Measurements from ENCODE around the gene ZNRF3.

The ZNRF3 gene

DNA sequence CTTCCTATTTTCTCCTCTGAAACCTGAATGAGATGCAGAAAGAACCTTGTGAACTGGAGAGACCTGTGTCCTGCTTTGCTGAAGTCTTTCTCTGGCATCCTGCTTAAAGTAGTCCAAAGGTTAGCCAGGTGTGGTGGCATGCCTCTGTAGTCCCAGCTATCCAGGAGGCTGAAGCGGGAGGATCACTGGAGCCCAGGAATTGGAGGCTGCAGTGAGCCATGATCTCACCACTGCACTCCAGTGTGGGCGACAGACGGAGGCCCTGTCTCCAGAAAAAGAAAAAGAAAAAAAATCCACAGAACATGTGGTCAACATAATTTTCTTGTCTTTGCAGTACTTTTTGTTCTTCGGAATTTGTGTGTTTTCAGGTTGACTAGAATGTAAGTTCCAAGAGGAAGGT lies 187.1 kb downstream of the ZNRF3 start:
- Histone ChIP-seq H3K79me2 (ENCODE audit: insufficient read depth, low read length) (no peaks in the 10 kb centered on the region), H3K4me2 (ENCODE audit: low read depth, low read length, poor library complexity, severe bottlenecking) (no peak overlapping the region), H3K9me3 (ENCODE audit: insufficient read depth, low read length) (no peaks in the 10 kb centered on the region), H3K27ac (ENCODE audit: low read depth, low read length) (no peak overlapping the region), H3K9me2 (replicated peaks; ENCODE audit: insufficient read depth, low read length) (no peaks in the 10 kb centered on the region), H4K20me1 (ENCODE audit: low read depth, low read length) (no peaks in the 10 kb centered on the region), H3K27me3 (ENCODE audit: low read length) (no peaks in the 10 kb centered on the region), H3K9ac (ENCODE audit: low read length) (no peak overlapping the region), H3F3A (ENCODE audit: insufficient read depth) (0 out of 2 replicates have a peak, but pooled peaks cover 3% of the 10 kb centered on the region), H2AFZ (ENCODE audit: low read depth, low read length, severe bottlenecking) (no peak overlapping the region), H3K4me3 (ENCODE audit: insufficient read depth, low read length, poor library complexity, severe bottlenecking) (no peak overlapping the region), H3K36me3 (ENCODE audit: low read length) (no peaks in the 10 kb centered on the region)
- TF ChIP-seq, protein P1, sequence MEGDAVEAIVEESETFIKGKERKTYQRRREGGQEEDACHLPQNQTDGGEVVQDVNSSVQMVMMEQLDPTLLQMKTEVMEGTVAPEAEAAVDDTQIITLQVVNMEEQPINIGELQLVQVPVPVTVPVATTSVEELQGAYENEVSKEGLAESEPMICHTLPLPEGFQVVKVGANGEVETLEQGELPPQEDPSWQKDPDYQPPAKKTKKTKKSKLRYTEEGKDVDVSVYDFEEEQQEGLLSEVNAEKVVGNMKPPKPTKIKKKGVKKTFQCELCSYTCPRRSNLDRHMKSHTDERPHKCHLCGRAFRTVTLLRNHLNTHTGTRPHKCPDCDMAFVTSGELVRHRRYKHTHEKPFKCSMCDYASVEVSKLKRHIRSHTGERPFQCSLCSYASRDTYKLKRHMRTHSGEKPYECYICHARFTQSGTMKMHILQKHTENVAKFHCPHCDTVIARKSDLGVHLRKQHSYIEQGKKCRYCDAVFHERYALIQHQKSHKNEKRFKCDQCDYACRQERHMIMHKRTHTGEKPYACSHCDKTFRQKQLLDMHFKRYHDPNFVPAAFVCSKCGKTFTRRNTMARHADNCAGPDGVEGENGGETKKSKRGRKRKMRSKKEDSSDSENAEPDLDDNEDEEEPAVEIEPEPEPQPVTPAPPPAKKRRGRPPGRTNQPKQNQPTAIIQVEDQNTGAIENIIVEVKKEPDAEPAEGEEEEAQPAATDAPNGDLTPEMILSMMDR (IDR thresholded peaks at IDR 0.05; ENCODE audit: insufficient read depth, low read length, poor library complexity, severe bottlenecking): no peak
- TF ChIP-seq EZH2phosphoT487 (conservative IDR thresholded peaks at IDR 0.05; ENCODE audit: low read length): no peak

DNA sequence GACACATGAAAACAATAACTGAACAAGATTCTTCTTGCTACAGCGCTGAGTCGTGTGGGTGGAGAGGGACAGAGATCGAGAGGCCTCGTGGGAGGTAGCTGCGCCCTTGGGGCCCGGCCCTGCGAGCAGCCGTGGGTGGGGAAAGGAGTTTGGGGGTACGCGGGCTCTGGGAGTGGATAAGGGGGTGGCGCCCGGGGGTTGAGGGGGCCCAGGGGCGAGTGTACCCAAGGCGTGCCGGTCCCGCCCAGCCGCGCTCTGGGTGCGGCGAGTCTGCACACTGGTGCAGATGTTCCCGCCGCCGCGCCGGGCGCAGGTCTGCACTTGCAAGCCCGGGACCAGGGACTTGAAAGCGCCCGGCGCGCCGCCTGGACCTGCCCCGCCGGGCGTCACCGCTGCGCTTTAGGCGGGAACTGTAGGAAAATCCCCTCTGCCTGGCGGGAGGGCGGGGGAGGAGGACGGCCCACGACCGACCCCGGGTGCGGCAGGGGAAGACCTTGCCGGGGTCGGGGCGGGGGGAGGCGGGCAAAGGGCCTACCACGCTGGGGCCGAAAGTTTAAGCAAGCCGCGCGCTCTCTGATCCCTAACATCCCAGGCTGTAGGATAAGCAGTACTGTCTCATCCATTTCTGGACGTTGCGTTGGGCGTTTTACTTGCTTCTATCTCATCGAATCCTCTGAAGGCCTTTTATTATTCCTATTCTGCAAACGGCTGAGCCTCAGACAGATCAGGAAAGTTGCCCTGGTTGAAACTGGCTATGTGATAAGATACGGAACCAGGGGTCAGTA lies 188.1 kb downstream of the ZNRF3 start:
- no peaks in the 10 kb centered on the region for H3K9me2 ChIP-seq (replicated peaks; ENCODE audit: insufficient read depth, low read length)
- H3K4me2 ChIP-seq (ENCODE audit: low read depth, low read length, poor library complexity, severe bottlenecking): peak overlapping the region; percentile 36
- H3K4me3 ChIP-seq (ENCODE audit: insufficient read depth, low read length, poor library complexity, severe bottlenecking): no peak overlapping the region
- H3K36me3 ChIP-seq (ENCODE audit: low read length): no peaks in the 10 kb centered on the region
- H4K20me1 ChIP-seq (ENCODE audit: low read depth, low read length): no peaks in the 10 kb centered on the region
- H3F3A ChIP-seq (ENCODE audit: insufficient read depth): 0 out of 2 replicates have a peak, but pooled peaks cover 3% of the 10 kb centered on the region
- H3K27me3 ChIP-seq (ENCODE audit: low read length): no peaks in the 10 kb centered on the region
- no peak overlapping the region for H2AFZ ChIP-seq (ENCODE audit: low read depth, low read length, severe bottlenecking)
- TF ChIP-seq, protein P1 (IDR thresholded peaks at IDR 0.05; ENCODE audit: insufficient read depth, low read length, poor library complexity, severe bottlenecking): no peak
- TF ChIP-seq EZH2phosphoT487 (conservative IDR thresholded peaks at IDR 0.05; ENCODE audit: low read length): no peak
- no peaks in the 10 kb centered on the region for H3K79me2 ChIP-seq (ENCODE audit: insufficient read depth, low read length)
- H3K9ac ChIP-seq (ENCODE audit: low read length): no peak overlapping the region
- H3K27ac ChIP-seq (ENCODE audit: low read depth, low read length): no peak overlapping the region
- H3K9me3 ChIP-seq (ENCODE audit: insufficient read depth, low read length): no peaks in the 10 kb centered on the region

DNA sequence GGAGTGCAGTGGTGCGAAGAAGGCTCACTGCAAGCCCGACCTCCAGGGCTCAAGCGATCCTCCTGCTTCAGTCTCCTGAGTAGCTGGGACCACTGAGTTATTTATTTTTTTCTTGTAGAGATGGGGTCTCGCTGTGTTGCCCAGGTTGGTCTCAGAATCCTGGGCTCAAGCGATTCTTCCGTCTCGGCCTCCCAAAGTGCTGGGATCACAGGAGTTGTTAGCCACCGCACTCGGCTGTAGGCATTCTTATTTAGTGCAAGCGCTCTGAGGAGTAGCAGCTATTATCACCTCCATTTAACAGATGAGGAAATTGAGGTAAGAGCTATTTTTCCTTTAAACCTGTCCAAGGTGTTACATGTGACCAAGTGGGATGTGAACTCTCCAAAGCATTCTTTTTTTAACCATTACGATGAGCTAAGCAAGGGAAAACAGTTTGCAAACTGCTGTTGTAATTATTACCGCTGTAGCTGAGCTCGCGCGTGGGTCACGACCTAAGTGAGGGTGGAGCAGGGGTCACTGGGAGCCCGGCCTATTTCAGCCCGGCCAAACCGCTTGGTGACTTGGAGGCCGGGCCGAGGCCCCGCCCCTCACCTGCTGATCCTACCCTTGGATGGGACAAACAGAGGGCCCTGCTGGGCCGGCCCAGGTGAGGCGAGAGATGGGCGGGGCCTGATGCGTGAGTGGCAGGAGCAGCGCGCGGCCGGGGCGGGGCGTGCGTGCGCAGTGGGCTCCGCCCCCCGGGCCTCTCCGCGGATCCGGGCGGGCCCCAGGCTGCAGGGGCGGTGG lies 189.0 kb downstream of the ZNRF3 start:
- Histone ChIP-seq H3K36me3 (ENCODE audit: low read length) (no peaks in the 10 kb centered on the region), H3K79me2 (ENCODE audit: insufficient read depth, low read length) (no peaks in the 10 kb centered on the region), H3K4me2 (ENCODE audit: low read depth, low read length, poor library complexity, severe bottlenecking) (peak overlapping the region; percentile 36), H3K9me2 (replicated peaks; ENCODE audit: insufficient read depth, low read length) (no peaks in the 10 kb centered on the region), H2AFZ (ENCODE audit: low read depth, low read length, severe bottlenecking) (no peak overlapping the region), H3F3A (ENCODE audit: insufficient read depth) (0 out of 2 replicates have a peak, but pooled peaks cover 3% of the 10 kb centered on the region), H3K9me3 (ENCODE audit: insufficient read depth, low read length) (no peaks in the 10 kb centered on the region), H3K27ac (ENCODE audit: low read depth, low read length) (no peak overlapping the region), H3K27me3 (ENCODE audit: low read length) (no peaks in the 10 kb centered on the region), H3K9ac (ENCODE audit: low read length) (no peak overlapping the region), H4K20me1 (ENCODE audit: low read depth, low read length) (no peaks in the 10 kb centered on the region), H3K4me3 (ENCODE audit: insufficient read depth, low read length, poor library complexity, severe bottlenecking) (peak overlapping the region; percentile 17)
- TF ChIP-seq, protein P1 (IDR thresholded peaks at IDR 0.05; ENCODE audit: insufficient read depth, low read length, poor library complexity, severe bottlenecking): no peak
- TF ChIP-seq EZH2phosphoT487 (conservative IDR thresholded peaks at IDR 0.05; ENCODE audit: low read length): no peak

Measured in SU-DHL-6 (cell line).